NCI-H2029 treated with DMSO at 0.1 percent for 48 hours (cell line): ENCODE data around the gene C1S.
"Not testable (repeated sequence)": the region's sequence is repeated elsewhere in the genome, so short reads cannot be mapped to it uniquely, and the experiment has no call there.

ENCODE experiments used
- DNase-seq: peaks from one replicate; lab custom pipeline; 2025; lab: John Stamatoyannopoulos, UW

Gene C1S

DNA sequence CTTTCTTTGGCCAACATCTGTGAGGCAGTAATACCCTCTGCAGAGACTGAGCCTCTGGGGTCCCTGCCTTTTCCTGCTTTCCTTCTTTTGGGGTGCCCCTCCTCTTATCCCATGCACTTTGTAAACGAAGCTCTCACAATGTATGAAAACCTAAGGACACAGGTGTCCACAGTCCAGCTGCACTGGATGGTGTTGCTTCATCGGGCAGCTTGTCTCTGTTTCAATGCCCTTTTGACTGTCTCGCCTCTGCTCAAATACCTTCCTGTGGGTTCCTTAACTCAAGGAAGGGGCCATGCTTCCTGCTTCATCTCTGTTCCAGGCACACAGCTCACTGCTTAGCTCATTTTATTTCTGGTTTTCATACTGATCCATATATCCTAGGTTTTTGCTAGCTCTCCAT is 42.1 kb downstream of the C1S start:
- no peak for DNase-seq

DNA sequence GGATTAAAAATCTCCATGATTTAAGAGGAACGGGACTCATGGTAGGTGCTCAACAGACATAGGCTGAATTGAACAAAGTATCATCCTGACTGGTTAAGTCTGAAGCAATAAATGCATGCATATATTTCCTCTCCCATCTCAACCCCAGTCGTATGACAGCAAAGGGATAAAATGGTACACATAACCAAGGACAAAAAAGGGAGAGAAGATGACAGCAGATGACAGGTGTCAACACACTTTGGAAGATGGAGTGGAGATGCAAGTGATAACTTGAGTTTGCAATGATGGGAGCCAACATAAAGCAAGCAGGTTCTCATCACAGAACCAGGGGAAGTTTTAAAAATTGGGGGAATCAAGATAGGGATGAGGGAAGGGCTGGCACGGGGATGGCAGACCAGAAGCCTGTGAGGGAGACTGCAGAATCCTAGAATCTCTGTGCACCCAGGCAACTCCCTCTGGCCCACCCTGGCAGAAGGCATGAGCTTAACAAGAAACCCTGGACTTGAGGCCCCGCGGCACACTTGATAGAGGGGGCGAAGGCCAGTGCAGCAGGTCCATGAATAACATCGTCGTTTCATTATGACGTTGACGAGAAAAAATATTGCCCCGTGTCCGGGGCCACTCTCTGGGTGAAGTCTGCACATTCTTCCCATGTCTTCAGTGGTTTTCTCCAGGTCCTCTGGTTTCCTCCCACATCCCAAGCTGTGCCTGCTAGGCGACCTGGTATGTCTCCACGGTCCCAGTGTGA is 43.5 kb downstream of the C1S start:
- DNase-seq = no peak

DNA sequence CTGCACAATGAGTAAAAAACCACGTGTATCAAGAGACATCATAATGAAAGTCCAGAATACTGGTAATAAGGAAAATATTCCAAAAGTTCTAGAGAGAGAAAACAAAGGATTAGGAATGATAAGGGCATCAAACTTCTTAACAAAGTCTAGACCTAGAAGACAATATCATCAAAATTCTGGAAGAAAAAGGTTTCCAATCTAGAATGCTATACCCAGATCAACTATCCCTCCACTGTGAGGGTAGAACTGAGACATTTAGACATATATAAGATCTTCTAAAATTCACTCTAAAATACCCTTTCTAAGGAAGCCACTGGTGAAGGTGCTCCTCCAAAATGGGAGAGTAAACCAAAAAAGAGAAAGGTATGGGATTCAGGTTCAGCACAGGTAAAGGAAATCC is 45.6 kb downstream of the C1S start:
- no peak for DNase-seq

DNA sequence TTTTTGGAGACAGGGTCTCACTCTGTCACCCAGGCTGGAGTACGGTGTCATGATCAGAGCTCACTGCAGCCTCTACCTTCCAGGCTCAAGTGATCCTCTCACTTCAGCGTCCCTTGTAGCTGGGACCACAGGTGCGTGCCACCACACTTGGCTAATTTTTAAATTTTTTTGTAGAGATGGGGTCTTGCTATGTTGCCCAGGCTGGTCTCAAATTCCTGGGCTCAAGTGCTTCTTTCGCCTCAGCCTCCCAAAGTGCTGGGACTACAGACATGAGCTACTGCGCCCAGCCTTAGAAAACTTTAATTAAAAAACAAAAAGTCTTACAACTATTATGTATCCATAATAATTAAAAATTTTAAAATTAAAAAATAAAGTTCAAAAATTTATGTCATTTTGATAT is 46.7 kb downstream of the C1S start:
- not testable (repeated sequence) for DNase-seq

DNA sequence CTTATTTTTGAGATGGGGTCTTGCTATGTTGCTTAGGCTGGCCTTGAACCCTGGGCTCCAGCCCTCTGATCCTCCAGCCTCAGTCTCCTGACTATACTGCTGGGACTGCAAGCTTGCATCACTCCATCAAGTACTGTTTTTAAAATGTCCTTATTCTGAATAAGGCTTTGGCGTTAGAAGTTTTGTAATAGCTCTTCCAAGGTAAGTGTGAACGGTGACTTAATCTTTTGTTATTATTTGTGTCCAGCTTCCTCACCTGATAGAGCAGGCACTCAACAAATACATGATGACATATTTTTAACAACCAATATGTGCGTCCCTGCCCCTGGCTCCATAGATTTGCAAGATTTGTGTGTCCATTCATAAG is 47.1 kb downstream of the C1S start:
- no peak for DNase-seq

DNA sequence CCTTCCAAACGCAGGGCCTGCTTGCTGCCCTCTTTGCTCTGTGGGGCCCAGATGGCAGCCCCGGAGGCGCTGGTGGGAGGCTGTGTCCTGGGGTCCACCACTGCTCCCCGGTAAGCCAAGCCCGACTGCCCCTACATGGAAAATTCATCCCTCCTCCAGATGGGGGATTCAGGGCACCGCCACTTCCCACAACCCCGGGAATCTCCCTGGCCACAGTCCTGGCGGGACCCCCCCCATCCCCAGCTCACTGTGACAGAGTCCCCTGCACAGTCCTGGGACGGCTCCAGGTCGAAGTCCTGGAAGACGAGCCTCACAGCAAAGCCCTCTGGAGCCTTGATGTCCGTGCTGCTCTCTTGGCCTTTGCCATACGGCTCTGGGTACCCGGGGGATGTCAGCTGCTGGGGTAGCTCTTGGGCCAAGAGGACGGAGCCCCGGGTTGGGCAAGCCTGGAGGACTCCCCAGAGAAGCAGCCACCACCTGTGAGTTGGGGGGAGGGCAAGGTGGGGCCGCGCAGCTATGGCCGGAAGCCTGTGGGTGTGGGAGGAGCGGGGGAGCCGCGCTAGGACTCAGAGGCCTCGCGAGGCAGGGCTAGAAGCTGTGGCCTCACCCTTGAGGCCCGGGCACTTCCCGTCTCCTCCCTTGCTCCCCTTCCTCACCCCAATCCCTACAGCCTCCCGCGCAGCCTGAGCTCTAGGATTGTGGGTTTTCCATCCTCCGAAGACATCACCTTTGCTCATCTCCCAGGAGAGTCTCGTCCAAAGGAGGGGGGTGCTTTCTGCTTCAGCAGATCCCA is 47.7 kb downstream of the C1S start:
- no peak for DNase-seq

DNA sequence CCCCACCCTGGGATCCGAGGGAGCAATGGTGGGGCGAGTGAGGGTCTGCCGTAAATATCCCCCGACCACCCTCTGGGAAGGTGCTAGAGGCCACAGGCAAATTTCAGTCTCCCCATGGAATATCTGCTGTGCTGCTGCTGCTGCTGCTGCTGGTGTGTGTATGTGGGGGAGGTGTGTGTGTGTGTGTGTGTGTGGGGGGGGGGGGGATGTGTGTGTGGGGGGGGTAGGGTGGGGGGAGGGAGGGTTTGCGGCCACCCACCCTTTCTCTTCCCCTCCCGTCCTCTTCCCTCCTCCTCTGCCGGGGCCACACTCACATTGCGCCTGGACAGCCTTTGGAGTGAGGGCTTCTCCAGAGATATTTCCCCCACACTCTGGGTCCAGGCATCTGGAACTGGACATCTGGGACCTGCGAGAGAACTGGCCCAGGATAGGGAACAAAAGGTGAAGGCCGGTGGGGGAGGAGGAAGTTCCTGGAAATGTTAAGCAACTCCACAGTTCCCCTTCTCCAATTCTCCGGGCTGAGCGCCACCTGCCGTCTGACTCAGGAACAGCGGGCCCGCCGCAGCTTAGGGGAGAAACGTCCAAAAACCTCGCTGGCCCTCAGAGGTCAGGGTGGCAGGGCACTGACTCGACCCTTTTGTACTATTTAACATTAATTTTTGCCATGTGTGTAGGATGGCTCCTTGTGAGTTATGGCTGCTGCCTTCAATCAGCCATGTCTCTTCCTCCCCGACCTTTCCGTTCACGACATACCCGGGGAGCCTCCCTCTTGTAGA is 48.5 kb downstream of the C1S start, which contains the start of gene C1RL:
TSS of gene C1RL (minus strand) at position 419 of the 776 bp plus-strand sequence. CDS start at position 385, 34 bp downstream.
- peak; percentile 70 for DNase-seq

DNA sequence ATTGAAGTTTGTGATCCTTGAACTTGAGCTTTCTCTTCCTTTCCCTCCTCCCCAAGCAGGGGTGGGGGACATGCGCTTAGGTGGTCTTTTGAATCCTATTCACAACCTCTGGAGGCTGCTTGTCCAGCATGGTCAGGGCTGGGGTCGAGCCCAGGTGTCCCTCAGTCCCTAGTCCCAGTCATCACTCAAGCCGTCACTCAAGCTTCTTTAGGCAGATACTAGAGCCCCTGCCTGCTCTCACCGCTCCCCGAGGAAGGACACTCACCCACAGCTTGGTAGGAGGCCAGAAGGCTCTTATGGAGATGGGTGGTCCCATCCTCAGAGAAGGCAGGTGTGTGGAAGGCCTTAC is 49.0 kb downstream of the C1S start:
- DNase-seq = no peak

DNA sequence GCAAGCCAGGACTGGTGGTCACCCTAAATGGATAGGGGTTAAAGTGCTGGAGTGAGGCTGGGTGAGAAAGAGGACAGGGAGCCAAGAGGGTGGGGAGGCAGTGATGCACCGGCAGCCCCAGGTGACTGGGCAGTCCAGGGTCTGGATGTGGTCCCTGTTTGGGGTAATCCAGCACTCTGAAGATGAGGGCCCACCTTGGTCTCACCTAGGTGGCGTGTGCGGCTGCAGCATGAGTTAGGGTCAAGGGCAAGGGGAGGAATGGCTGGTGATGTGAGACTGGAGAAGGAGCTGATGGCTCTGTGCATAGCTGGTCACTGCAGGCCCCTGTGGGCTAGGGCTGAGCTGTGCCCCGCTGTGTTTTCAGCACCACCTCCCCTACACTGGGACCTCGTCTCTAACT is 50.1 kb downstream of the C1S start:
- DNase-seq = no peak

DNA sequence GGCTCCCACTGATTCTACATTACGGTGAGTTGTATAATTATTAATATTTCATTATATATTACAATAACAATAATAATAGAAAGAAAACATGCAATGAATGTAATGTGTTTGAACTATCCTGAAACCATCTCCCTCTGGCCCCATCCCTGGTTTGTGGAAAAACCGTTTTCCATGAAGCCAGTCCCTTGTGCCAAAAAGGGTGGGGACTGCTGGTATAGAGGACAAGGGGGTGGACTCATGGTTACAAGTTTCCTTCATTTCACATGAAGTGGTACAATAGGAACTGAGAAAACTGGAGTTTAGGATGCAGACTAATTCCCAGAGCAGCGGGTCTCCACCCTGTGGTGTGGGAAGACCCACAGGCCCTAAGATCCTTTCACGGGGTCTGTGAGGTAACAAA is 51.5 kb downstream of the C1S start:
- DNase-seq = no peak

DNA sequence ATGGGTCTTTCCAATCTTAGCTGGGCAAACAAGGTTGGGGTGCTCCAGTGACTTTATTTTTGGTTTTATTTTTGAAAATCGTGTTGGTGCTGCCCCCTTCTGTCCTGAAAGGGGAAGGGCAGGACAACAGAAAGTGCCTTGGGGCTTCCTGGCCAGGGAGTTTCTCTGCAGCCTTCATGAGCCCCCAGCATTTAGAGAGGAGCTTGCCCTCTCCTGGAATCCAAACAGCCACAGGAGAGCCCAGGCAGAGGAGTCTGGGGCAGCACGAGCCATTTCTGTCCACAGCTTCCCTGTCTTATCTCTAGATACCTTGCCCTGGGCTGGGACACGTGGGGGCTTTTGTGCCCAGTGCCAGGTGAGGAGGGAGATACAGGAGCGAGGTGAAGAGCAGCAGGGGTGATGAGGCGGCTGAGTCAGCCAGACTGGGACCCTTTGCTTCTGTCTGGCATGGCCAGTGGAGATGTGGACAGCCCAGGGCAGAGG is 52.9 kb downstream of the C1S start:
- DNase-seq = peak; percentile 43

DNA sequence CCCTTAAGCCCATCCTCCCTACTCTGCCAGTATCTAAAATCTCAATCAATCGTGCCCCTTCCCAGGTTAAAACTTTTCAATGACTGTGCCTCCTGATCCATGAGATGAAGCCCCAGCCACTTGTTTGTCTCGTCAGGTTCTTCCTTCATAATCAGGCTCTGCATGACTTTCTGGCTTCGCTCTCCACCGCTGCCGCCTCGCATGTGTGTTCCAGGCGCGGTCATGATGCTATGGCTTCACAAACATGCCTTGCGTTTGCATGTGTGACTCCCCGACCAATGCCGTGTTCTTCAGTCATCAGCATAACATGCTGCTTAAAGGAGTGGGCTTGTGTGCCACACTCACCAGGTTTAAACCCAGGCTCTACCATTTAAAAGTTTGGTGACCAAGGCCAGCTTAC is 53.5 kb downstream of the C1S start:
- no peak for DNase-seq

DNA sequence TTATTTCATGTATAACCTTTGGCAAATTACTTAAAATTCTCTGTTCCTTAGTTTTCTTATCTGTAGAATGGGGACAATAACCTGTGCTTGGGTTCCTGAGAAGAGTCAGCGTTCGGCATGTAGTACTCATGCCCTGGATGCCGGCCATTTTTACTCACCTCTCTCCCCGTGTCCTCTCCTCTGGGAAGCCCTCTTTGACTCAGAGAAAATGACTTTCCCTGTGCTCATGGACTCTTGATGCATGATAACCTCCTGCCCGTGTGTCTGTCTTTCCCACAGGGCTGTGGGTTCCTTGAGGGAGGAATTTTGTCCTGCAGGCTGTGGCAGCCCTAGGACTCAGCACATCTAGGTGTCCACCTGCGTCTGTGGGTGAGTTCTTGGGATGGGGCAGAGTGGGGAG is 54.3 kb downstream of the C1S start:
- no peak for DNase-seq

DNA sequence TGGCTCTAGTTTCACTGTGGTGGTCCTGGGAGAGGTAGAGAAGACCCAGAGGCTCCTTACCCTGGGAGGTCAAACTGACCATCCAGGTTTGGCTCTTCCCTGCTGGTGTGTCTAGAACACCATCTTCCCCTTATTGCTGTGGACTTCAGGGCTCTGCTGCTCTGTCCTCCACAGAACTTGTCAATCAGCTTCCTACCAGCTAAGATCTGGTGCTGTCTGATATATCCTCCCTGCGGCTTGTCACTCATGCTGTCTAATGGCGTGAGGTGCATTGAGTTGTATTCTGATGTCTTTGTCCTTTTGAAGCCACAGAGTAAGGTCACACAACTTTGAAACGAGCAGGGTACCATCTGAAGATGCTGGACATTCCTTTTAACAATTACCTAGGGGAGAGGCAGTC is 55.7 kb downstream of the C1S start:
- DNase-seq = no peak

DNA sequence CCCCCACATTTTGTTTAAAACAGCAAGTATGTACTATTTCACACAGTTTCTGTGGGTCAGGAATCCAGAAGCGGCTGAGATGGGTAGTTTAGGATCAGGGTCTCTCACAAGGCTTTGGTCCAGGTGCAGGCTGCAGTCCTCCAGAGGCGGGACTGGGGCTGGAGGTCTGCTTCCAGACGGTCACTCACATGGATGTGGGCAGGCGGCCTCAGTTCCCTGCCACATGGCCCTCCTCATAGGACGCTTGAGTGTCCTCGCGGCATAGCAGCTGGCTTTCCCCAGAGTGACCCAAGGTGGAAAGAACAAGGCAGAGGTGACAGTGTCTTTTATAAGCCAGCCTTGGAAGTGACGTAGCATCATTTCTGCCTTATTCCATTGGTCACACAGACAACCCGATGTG is 56.4 kb downstream of the C1S start:
- DNase-seq = no peak

DNA sequence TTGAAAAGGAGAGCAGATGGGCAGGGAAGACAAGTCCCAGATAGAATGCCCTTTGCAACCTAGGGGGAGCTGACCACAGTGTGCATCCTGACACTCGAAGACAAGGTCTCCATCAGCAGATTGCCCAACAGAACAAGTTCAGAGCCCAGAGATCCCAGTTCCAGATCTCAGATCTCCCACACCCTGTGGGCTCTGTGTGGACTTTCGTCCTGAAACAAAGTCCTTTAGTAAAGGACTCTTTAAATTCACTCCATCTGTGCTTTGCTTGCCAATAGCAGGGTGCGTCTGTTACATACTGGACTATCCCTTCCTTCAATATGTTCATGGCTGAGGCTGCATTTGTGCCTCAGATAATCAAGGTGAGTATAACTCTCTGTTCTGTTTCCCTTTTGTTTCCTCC is 57.2 kb downstream of the C1S start:
- no peak for DNase-seq

DNA sequence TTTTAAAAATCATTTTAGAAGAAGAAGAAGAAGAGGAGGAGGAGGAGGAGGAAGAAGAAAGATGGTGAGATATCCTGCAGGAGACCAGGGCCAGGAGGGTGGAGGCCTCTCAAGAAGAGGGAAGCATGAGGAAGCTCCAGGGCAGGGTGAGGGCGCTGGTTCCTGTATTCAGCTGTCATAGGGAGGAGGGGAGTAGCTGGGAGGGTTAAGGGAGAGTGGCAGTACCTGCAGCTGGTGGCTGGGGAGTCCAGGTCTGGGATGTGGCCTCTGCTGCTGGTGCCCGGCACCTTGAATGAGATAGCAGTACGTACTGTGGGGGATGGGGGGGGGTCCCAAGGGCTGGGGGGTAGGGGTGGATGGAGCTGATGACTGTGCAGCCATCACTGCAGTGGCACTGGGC is 58.4 kb downstream of the C1S start:
- DNase-seq = no peak

DNA sequence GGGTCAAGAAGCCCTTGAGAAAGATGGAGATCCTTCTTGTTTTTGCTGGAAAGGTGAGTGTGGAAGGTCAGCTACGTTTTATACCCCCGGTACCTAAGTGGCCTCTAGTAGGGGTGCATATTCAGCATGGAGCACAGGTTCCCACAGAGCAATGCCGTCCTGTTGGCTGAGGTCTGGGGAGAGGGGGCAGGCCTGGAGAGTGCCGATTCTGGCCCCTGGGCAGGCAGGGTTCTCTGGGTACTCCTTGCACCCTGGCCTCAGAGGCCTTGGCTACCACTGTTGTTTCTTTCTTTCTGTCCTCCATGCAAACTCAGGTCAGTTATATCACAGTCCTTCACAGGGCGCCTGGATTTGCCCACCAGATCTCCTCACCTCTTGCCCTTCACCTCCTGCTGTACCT is 59.6 kb downstream of the C1S start:
- no peak for DNase-seq
